ENCODE measurements around the gene DUSP9. TPM values are rescaled to one million over a fixed set of nuclear protein-coding genes. Genes with fewer than 3 reads are reported as not detected.

DUSP9 gene
- total RNA-seq, 1 donor from 2014 or later, result 1.3 TPM

DNA sequence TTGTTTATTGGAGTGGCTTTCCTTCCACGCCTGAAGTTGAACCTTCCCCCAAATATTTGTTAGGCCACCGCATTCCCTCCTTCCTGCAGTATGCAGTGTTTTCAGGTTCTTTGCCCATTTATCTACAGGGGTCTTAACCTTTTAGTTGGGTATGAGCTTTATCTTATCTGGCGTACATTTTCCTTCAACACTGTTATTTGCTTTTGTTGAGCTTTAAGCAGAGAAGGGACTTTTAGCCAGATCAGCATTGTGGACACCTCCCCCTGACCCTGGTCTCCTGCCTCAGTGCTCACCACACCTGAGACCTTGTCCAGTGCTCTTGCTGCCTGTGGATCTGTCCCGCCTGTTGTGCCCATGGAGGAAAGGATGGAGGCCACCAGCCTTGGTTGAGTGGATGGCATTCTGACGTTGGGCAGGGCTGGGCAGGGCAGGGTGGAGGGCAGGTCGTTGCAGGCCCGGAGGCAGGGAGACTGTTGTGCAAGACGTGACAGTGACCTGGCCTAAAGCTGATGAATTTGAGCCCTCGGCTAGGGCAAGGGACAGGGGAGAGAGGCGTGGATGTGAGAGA lies 998 bp upstream of the DUSP9 start:
- TF ChIP-seq, protein P1, sequence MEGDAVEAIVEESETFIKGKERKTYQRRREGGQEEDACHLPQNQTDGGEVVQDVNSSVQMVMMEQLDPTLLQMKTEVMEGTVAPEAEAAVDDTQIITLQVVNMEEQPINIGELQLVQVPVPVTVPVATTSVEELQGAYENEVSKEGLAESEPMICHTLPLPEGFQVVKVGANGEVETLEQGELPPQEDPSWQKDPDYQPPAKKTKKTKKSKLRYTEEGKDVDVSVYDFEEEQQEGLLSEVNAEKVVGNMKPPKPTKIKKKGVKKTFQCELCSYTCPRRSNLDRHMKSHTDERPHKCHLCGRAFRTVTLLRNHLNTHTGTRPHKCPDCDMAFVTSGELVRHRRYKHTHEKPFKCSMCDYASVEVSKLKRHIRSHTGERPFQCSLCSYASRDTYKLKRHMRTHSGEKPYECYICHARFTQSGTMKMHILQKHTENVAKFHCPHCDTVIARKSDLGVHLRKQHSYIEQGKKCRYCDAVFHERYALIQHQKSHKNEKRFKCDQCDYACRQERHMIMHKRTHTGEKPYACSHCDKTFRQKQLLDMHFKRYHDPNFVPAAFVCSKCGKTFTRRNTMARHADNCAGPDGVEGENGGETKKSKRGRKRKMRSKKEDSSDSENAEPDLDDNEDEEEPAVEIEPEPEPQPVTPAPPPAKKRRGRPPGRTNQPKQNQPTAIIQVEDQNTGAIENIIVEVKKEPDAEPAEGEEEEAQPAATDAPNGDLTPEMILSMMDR (IDR thresholded peaks at IDR 0.05), result no peak
- no peaks in the 10 kb centered on the region for H3K9me3 Mint-ChIP-seq (ENCODE audit: unreplicated experiment)
- H3K27me3 Mint-ChIP-seq (ENCODE audit: unreplicated experiment), result peaks cover 29% of the 10 kb centered on the region
- DNase-seq (ENCODE audit: extremely low spot score, unreplicated experiment), result no peak
- H3K4me3 Mint-ChIP-seq (ENCODE audit: unreplicated experiment), result no peak overlapping the region
- H3K36me3 Mint-ChIP-seq (ENCODE audit: unreplicated experiment), result no peaks in the 10 kb centered on the region
- no peak overlapping the region for H3K27ac Mint-ChIP-seq (ENCODE audit: unreplicated experiment)
- H3K4me1 Mint-ChIP-seq (ENCODE audit: unreplicated experiment), result peaks cover 8% of the 10 kb centered on the region

DNA sequence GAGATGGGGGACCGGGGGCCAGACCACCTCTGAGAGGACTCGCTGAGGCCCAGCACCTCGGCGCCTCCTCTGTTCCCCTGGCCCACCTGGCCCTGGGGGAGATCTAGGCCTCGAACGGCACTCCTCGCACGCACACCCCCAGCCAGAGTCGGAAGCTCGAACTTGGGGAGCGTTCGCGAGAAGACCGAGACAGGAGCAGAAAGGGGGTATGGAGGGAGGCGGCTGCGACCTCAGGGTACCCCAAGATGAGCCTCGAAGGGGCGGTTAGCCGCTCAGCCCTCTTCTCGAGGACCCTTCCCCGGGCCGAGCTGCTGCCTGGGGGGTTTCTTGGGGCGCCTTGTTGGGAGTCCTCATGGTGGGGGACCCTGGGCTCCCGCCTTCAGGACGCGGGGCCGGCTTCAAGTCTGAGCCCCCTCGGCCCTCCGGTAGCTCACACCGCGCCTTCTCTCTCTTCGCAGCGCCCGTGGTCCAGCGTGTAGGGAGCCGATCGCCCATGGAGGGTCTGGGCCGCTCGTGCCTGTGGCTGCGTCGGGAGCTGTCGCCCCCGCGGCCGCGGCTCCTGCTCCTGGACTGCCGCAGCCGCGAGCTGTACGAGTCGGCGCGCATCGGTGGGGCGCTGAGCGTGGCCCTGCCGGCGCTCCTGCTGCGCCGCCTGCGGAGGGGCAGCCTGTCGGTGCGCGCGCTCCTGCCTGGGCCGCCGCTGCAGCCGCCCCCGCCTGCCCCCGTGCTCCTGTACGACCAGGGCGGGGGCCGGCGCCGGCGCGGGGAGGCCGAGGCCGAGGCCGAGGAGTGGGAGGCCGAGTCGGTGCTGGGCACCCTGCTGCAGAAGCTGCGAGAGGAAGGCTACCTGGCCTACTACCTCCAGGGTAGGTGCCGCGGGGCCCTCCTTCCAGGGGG lies 706 bp downstream of the DUSP9 start:
- H3K36me3 Mint-ChIP-seq (ENCODE audit: unreplicated experiment), result no peaks in the 10 kb centered on the region
- H3K27me3 Mint-ChIP-seq (ENCODE audit: unreplicated experiment), result peaks cover 23% of the 10 kb centered on the region
- H3K4me1 Mint-ChIP-seq (ENCODE audit: unreplicated experiment), result peaks cover 7% of the 10 kb centered on the region
- TF ChIP-seq, protein P1 (IDR thresholded peaks at IDR 0.05), result no peak
- H3K9me3 Mint-ChIP-seq (ENCODE audit: unreplicated experiment), result no peaks in the 10 kb centered on the region
- no peak for DNase-seq (ENCODE audit: extremely low spot score, unreplicated experiment)
- H3K4me3 Mint-ChIP-seq (ENCODE audit: unreplicated experiment), result no peak overlapping the region
- no peak overlapping the region for H3K27ac Mint-ChIP-seq (ENCODE audit: unreplicated experiment)

GRCh38 chrX:153648358-153649177 lies 1.6 kb downstream of the DUSP9 start:
- TF ChIP-seq, protein P1 (IDR thresholded peaks at IDR 0.05), result no peak
- Mint-ChIP-seq H3K9me3 (ENCODE audit: unreplicated experiment) (peaks cover 3% of the 10 kb centered on the region), H3K4me1 (ENCODE audit: unreplicated experiment) (peaks cover 2% of the 10 kb centered on the region), H3K4me3 (ENCODE audit: unreplicated experiment) (no peak overlapping the region), H3K27ac (ENCODE audit: unreplicated experiment) (no peak overlapping the region), H3K27me3 (ENCODE audit: unreplicated experiment) (peaks cover 20% of the 10 kb centered on the region), H3K36me3 (ENCODE audit: unreplicated experiment) (no peaks in the 10 kb centered on the region)
- no peak for DNase-seq (ENCODE audit: extremely low spot score, unreplicated experiment)

DNA sequence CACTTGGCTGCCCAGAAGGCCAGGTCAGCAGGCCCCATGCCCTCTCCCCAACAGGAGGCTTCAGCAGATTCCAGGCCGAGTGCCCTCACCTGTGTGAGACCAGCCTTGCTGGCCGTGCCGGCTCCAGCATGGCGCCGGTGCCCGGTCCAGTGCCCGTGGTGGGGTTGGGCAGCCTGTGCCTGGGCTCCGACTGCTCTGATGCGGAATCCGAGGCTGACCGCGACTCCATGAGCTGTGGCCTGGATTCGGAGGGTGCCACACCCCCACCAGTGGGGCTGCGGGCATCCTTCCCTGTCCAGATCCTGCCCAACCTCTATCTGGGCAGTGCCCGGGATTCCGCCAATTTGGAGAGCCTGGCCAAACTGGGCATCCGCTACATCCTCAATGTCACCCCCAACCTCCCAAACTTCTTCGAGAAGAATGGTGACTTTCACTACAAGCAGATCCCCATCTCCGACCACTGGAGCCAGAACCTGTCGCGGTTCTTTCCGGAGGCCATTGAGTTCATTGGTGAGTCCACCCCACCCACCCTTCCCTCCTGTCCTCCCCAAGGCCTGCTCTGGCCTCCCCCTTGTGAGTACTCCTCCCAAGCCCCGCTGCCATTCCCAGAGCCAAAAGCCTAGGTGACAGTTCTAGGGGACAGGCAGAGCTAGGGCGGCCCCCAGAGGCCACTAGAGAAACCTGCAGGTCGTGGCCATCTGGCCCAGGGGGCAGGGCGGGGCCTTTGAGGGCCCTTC lies 2.3 kb downstream of the DUSP9 start:
- Mint-ChIP-seq H3K36me3 (ENCODE audit: unreplicated experiment) (no peaks in the 10 kb centered on the region), H3K27me3 (ENCODE audit: unreplicated experiment) (peaks cover 20% of the 10 kb centered on the region), H3K4me3 (ENCODE audit: unreplicated experiment) (no peak overlapping the region), H3K9me3 (ENCODE audit: unreplicated experiment) (peaks cover 8% of the 10 kb centered on the region), H3K4me1 (ENCODE audit: unreplicated experiment) (no peaks in the 10 kb centered on the region), H3K27ac (ENCODE audit: unreplicated experiment) (no peak overlapping the region)
- TF ChIP-seq, protein P1 (IDR thresholded peaks at IDR 0.05), result no peak
- DNase-seq (ENCODE audit: extremely low spot score, unreplicated experiment), result no peak
